ENCODE measurements around the gene SAMD5.
"Not testable (repeated sequence)": the region's sequence is repeated elsewhere in the genome, so short reads cannot be mapped to it uniquely, and the experiment has no call there.

SAMD5 gene

DNA sequence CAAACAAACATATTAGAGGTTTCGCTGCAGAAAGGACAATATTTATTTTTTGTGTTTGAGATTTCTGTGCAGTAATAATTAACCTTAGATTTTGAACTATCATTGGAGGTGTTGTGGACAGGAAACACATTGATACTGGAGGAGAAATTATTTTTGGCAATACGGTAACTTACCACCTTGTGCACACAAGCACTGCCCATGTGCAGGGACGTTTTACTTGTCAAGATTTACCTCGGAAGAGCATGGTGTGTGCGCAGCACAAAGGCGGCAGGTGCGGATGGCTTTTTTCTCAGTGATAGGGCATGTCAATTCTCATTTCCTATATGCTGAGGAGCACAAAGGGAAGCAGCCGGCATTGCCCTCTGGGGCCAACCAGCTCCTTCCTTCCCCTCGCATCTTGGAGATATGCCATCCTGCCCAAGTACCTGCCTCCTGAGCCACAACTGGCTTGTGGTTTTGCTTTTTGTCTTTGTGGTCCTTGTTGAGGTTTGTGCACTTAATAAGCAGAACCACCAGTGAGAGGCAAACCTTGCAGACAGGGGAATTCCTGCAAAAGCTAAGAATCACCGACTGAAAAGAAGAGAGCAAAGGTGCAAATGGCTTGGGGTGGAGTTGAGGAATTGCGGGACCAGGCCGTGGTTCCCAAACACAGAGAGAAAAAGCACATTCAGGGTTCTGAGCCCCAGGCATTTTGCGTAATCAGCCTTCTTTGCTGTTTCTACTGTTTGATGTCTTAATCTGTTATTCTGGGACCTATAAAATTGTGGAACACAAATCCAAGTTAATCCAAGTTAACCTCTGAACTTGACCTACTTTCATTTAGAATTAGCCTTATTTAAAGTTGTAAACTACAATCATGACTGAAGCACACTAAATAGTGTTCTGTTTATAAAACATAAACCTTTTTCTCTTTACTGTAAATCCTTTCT is 21.9 kb downstream of the SAMD5 start:
- DNase-seq: no peak

DNA sequence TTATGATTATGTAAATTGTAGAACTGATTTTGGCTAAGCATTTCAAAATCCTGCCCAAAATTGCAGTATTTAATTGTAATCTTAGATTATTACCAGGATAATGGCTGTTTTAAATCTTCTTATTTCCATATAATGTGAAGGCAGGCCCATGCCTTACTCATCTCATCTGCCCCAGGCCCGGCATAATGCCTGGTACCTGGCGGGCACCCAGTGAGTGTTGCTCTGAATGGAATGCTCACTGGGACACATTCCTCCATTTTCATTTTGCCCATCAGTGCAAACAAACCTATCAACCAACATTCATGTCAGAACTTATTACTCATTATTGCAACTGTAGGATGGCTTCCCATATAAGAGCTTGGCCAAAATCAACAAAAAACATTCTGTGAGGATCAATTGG is 22.8 kb downstream of the SAMD5 start:
- no peak for DNase-seq

DNA sequence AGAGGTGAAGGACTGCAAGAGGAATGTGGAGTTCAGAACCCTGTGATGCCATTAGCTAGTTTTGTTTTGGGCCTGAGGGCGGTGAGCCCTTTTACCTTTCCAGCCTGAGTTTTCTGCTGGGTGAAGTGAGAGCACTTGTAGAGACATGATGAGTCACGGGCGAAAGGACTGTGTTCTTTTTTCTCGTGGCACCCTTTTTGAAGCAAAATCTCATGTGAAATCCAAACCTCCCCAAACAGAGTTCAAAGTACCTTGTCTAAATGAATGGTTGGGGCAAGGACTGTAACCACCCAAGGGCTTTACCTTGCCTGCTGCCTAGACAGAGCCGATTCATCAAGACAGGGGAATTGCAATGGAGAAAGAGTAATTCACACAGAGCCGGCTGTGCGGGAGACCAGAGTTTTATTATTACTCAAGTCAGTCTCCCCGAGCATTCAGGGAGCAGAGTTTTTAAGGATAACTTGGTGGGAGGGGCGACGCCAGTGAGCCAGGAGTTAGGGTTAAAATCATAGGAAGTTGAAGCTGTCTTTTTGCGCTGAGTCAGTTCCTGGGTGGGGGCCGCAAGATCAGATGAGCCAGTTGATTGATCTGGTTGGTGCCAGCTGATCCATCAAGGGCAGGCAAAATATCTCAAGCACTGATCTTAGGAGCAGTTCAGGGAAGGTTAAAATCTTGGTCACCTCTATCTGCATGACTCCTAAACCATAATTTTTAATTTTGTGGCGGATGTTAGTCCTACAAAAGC is 25.8 kb downstream of the SAMD5 start:
- DNase-seq: no peak

DNA sequence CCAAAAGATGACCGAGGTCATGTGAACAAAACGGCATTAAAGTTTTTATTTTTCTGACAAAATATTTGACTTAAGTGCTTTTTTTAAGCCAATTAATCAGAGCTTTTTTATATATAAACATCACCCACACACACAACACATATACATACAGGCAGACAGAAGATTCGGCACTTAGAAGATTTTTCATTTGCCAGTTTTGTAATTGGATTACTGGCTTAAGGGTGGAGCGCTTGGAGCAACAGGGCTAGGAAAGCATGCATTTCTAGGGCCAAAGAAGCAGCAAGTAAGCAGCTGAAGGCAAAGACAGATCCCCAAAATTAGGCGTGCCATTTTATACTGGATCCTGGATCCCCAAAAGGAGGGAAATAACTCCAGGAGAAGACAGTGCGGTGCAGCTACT is 30.3 kb downstream of the SAMD5 start:
- no peak for DNase-seq

DNA sequence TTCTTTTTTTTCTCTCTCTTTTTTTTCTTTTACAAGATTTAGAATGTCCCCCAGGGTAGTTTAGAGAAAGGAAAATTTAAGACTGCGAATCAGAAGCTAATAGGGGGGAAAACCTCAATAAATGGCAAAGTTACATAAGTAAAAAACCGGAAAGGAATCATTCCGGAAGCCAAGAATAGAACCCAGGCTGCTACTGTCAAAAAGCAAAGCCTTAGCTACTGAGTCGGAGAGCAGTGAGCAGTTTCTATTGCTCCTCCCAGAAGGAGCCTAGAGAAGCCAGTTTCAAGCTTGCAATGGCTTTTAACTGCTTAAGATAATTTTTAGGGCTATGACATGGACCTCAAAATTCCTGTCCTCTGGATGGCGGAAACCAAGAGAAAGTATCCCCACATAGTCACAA is 31.6 kb downstream of the SAMD5 start:
- no peak for DNase-seq

DNA sequence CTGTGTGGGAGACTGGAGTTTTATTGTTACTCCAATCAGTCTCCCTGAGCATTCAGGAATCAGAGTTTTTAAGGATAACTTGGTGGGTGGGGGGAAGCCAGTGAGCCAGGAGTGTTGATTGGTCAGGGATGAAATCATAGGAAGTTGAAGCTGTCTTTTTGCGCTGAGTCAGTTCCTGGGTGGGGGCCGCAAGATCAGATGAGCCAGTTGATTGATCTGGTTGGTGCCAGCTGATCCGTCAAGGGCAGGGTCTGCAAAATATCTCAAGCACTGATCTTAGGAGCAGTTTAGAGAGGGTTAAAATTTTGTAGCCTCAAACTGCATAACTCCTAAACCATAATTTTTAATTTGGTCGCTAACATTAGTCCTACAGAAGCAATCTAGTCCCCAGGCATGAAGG is 33.9 kb downstream of the SAMD5 start:
- DNase-seq: not testable (repeated sequence)

DNA sequence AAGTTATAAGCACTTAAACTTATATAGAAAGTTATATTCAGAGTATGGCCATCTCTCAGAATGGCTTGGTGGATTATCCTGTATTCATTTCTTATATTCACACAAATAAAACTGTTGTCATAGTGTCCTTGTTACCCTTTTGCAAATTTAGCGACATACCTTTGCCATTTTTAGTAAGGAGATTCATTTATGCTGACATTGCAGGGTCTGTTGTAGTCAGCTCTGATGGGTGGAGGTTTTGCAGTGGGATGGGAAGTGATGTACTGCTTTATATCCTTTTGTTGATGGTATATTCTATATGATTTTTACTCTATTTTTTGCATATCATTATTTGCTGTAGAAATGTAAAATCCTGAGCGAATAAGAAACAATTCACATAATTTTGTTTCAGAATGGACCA is 35.9 kb downstream of the SAMD5 start:
- DNase-seq: no peak

DNA sequence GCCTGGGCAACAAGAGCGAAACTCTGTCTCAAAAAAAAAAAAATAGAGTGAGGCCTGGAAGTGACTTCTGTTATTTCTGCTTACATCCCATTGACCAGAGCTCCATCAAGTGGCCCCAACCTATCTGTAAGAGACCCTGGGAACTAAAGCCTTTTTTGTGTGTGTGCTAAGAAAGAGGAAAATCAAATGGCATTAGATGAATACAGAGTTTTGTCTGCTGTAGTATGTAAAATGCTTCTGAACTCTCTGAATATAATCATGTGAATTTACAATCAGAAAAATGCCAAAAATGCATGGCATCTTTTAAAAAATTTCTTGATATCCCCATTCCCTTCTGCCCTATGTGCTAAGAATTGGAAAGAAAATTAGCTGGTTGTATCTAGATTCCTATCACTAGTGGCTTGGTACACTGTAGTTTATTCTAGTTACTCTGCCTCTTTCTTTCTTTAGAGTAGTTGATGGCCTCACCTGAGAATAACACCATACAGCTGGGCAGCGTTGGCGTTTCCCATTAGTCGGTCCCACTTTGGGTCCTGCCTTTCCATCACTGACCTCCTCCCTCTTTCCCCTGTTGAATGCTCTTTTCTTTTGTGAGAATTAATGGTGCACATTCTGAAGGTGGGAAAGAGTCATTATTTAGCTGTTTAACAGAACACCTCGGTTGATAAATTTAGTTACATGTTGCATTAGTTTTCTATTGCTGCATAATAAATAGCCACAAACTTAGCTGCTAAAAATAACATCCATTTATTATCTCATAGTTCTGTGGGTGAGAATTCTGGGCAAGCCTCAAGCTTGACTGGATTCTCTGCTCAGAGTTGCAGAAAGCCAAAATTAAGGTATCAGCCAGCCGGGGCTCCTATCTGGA is 38.2 kb downstream of the SAMD5 start:
- no peak for DNase-seq

DNA sequence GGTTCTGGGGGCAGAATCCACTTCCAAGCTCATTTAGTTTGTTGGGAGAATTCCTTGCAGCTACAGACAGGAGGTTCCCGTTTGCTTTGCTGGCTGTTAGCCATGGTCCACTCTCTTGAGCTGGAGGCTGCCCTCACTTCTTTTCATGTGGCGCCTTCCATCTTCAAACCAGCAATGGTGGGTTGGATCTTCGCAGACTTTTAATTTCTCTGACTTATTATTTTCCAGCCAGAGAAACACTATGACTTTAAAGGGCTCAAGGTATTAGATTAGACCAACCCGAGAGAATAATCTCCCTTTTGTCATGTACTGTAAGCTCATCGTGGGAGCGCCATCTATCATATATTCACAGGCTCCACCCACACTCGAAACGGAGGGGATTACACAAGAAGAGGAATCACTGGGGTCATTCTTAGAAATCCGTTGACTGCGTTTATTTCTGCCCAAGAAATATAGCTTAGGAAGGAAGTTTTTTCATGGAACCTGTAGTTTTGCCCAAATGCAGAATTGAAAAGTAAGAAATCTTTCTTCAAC is 38.9 kb downstream of the SAMD5 start:
- no peak for DNase-seq

DNA sequence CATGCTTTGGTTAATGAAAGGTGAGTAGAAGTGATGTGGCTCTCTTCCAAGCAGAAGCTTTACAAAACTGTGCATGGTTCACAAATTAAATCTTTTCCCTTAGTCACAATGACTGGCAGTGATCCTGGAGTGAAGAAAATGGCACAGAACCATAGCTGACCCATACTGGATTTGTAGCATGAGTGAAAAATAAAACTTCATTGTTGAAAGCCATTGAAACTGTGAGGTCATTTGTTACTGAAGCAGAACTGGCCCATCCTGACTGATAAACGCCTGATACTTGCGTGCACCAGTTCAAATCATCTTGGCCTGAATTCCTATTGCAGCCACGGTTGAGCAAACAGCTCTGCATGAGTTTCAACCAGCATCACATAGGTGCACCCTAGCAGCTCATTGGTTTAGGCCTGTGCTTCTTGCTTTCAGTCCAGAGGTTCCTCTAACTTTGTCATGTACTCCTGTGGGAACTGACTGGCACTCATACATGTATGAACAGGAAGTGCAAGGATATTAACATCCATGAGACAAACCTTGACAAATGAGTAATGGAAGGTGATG is 40.5 kb downstream of the SAMD5 start:
- DNase-seq: no peak

DNA sequence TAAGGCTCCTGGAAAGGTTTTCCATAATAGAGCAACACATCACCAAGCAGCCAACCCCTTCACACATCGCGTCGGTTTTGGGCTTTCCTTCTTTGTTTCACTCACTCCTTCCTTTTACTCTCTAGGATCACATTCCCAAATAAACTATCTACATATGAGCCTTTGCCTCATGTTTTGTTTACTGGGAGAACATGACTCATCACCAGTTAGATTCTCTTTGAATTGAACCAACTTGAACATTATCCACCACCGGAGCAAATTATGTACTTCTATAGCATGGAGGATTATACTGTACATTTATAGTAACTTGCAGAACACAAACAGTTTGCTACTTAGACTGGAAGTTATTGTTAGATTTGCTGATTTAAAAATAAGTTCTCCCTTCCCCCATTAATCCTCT is 41.0 kb downstream of the SAMD5 start:
- DNase-seq: no peak

DNA sequence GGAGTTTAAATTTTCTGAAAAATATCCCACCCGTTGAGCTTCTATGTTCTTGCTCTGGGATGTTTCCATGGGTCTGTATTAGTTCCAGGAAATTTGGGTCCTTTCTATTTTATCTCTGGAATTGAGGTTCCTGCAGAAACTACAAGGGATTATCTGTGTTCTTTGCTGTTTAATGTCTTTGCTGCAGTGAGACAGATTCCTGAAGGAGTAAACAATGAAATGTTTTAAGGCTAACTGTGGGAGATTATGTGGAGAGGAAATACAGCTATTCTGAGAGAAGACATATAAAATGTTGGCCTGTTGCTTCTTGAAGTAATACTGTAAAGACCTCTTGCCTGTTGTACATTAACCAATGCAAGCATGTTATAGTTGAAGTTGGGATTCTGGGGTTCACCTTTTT is 43.5 kb downstream of the SAMD5 start:
- DNase-seq: no peak

DNA sequence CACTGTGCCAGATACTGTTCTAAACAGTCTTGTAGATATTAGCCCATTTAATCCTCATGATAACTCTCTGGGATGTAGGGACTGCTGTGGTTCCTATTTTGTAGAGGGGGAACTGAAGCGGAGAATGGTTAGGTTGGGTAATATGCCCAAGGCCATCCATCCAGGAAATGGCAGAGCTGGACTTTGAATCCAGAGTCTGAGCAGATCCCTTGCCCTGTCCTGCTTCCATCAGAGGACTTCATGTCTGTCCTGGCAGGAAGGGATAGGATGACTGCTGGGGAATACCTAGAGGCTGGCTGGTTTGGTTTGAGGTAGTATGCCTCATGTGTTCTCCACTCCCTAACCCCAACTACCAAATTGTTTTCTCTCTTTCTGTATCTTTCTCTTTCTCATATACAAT is 44.6 kb downstream of the SAMD5 start:
- DNase-seq: no peak

DNA sequence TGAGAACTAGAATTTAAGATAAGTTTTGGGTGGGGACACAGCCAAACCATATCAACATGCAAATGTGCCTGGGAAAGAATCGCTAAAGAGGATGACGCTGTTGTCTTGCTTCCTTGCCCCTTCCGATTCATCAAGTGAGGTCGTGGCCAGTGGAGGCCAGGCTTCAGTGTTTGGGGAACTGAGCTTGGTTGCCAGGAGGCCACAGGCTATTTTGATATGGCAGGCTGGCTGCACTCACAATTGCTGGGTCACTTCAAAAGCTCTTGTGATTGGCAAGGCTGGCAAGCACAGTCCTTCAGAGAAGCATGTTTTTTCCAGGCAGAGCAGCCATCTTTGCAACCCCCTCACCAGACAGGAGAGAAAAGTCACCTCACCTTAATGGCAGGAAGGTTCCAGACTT is 45.8 kb downstream of the SAMD5 start:
- no peak for DNase-seq

DNA sequence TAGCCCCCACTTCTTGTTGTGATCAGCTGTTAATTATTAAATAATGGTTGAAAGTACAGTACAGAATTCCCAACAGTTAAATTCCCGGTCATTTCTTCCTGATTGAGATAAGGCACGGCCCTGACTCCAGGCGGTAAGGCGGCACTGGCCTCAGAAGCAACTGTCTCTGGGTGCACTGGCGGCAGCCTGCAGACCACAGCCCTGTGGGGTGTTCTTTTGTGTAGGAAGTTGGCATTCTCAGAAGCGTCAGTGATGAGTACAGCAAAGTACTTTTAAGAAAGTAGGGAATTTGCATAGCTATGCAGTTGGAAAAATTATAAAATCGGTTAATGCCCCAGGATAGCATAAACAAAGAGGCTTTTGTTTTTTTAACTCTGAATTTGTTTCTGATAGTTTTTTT is 50.5 kb downstream of the SAMD5 start:
- no peak for DNase-seq

DNA sequence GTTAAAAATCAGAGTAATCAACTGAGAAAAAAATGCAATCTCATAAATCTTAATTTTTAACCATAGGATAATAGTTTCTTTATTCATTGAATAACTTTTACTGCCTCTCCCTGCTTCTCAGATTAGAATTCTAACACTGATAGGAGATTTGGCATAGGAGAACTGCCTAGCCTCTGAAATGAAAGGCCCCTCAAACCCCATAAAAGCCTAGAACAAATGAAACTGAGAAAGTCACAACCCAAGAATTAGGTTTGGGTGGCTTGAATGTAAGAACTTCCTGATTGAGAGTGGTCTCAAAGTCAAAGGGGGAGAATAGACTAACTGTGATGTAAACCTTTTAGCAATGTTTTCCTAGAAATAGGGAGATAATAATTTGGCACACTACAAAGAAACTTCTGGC is 52.2 kb downstream of the SAMD5 start:
- no peak for DNase-seq

DNA sequence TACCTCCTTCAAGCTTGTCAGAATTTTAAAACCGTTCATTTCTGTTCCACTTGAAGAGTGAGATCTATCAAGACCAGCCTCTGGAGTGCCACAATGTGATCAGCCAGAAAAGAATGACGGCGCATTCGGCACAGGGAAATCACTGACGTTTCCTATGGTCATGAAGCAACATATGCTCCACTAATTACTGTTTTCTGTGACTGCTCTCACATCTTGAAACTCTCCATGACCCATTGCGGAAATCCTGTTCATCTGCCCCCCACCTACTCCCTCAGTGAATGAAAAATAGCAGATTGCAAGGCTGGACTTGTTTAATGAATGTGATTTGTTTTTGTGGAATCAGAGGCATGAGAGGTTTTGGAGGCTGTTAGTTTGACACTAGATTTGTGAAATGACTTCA is 53.2 kb downstream of the SAMD5 start:
- no peak for DNase-seq

DNA sequence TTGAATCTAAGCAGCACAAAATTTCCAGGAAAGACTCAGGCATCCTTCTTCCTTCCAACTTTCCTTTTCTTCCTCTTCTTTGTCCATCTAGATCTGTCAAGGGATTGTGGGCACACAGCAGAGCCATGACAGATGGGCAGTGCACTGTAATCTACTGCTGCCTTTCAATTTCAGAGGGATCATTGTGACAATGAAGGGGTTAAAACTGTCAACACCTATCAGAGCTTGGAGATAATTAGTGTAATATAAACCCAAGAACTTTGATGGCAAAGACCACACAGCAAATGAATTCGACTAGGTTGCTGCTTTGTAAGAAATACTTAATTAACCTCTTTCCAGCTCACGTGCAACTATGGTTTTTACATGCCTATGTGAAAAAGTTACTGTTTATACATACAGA is 55.0 kb downstream of the SAMD5 start:
- no peak for DNase-seq

DNA sequence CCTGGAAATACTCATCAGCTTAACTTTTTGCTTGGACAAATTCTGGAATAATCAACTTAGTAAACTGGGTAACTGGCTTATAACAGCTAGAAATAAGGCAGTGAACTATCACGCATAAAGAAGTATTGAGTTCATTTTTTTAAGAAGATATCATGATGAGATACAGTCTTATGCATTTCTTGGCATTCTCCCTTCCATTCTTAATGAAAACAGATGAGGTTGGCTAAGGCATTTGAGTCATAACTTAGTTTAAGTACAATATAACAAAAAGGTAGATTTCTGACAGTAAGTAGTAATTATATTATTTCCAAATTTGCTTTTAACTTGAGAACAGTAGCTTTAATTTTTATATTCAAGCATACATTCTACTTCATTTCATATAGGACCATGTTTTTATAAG is 56.1 kb downstream of the SAMD5 start:
- DNase-seq: no peak

DNA sequence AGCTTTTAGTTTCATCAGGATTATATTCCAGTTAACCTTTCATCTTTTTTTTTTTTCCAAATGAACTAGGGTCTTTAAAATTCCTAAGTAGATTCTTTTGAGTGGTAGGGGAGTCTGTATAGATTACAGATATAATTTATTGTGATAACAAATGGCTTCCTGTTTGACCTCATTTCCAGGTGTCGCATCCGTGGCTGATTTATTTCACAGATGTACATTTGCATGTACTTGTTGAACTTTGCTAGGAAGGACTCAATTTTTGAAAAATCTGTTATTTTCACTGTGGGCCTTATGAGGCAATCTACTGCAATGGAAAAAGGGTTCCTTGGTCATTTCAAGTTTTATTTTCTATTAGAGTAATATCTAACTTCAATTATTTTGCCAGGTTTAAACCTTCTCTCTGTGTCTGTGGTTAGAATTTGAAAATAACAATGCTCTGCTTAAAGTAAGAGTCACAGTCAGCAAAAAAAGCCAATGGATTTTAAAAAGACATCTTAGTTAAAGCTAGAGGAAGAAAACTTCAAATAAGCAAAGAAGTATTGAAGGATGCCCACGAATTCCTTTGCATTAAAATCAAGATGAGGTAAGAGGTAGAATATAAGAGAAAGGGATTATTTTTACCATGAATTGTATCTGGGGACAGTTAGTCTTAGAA is 57.9 kb downstream of the SAMD5 start:
- DNase-seq: no peak

DNA sequence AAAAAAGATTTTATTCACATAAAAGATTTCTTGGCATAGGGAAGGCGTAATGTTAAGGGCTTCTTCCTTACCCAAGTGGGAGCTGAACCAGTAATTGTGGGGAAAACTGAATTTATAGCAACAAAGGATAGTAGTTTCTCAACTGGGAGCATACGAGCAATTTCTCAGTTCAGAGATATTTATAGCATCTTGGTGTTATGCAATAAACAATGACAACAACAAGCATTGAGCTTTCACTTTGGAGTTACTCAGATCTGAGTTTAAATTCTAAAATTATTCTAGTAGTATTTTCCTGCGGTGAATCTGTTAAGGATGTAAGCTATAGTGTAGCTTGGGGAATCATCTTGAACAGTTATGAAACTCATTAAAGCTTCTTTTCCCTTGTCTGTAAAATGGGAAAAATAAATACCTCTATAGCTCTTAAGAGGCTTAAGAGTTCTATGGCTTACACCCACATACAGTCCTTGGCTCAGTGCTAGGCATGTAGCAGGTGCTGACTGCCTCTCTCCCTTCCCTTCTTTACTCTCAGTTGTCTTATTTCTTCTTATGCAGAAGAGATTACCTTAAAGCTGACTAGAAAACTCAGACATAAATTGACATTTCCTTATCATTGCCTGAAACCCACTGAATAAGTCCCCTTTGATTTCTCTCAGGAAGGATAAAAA is 58.8 kb downstream of the SAMD5 start:
- no peak for DNase-seq

DNA sequence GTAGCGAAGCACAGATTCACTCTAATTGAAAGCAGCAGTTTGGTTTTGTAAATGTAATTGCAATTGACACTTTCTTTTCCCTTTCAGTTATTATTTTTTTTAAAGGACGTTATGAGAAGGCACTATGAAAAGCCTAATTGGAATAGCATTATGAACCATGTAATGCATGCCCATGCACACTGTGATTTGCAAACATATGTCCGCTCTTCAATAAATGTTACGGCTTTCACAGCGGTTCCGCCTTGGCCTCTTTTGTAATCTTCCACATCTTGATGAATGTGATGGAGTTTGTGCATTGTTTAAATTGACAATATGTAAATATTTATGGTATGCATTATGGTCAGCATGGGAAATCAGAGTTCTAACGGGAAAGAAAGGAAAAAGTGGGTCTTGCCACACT is 61.3 kb downstream of the SAMD5 start:
- DNase-seq: no peak

Data from NCI-H2081 treated with DMSO at 0.1 percent for 48 hours (cell line).